Measurements from ENCODE around the gene S1PR5.

The S1PR5 gene

DNA sequence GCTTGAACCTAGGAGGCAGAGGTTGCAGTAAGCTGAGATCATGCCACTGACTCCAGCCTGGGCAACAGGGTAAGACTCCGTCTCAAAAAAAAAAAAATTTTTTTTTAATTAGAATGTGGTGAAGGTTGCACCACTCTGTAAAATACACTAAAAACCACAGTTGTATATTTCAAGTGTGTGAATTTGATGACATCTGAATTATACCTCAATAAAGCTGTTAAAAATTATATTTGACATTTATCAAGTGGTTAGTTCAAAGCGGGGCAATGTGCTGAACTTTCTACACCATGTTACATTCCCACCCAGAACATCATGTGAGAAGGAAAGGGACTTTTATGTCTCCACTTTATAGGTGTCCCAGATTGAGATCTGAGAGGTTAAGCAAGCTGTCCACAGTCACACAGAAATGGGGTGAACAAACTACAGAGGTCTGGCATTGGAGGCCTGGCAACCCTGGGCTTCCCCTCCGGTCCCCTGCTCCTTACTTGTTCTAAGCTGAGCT lies 5.9 kb upstream of the S1PR5 start:
- DNase-seq: no peak
- 94% methylated on average over 1 of the region's 3 CpGs for WGBS

GRCh38 chr19:10521461-10522171 lies 4.4 kb upstream of the S1PR5 start:
- peaks cover 24 to 39% of the 10 kb centered on the region in 2 experiments for H3K27me3 ChIP-seq (ENCODE audit: control insufficient read depth in 1 of 2, insufficient read depth in 1 of 2, low read length in 2 of 2)
- no peaks in the 10 kb centered on the region for H3K79me1 ChIP-seq (replicated peaks; ENCODE audit: low read length, poor library complexity, severe bottlenecking)
- H2BK12ac ChIP-seq (ENCODE audit: low read length in 2 of 2): no peak overlapping the region
- H3K18ac ChIP-seq (ENCODE audit: low read depth in 1 of 2, low read length in 2 of 2): no peak overlapping the region
- H2AFZ ChIP-seq (ENCODE audit: low read depth, low read length): no peak overlapping the region
- no peaks in the 10 kb centered on the region for H3K36me3 ChIP-seq (ENCODE audit: control insufficient read depth in 1 of 2, insufficient read depth in 2 of 2, low read depth in 1 of 2, low read length in 2 of 2)
- DNase-seq: no peak
- H2BK15ac ChIP-seq (ENCODE audit: low read depth, poor library complexity, severe bottlenecking): no peak overlapping the region
- no peaks in the 10 kb centered on the region for H3K9me3 ChIP-seq (ENCODE audit: control insufficient read depth, low read length)
- H3K9ac ChIP-seq (ENCODE audit: low read length): no peak overlapping the region
- H2AK5ac ChIP-seq (ENCODE audit: low read length, severe bottlenecking): no peak overlapping the region
- 82% methylated on average over 13 of the region's 13 CpGs for WGBS
- H2BK120ac ChIP-seq (ENCODE audit: low read depth, low read length): no peak overlapping the region
- no peak overlapping the region for H3K4me2 ChIP-seq (ENCODE audit: low read length, poor library complexity, severe bottlenecking)
- H3K23ac ChIP-seq (ENCODE audit: low read length in 2 of 2): no peak overlapping the region
- no peak overlapping the region for H3K4ac ChIP-seq (ENCODE audit: low read depth in 1 of 2, low read length in 2 of 2)
- no peak overlapping the region for H4K8ac ChIP-seq (ENCODE audit: low read length)
- no peak overlapping the region for H2BK5ac ChIP-seq (ENCODE audit: low read depth, low read length, poor library complexity, severe bottlenecking)
- H3K4me3 ChIP-seq (ENCODE audit: insufficient read depth in 1 of 2, low read depth in 1 of 2, low read length in 2 of 2): no peak overlapping the region
- no peak overlapping the region for H3K14ac ChIP-seq (ENCODE audit: low read length in 2 of 2)
- H4K91ac ChIP-seq (ENCODE audit: low read length): no peak overlapping the region
- peaks cover 19% of the 10 kb centered on the region for H3K4me1 ChIP-seq (ENCODE audit: control insufficient read depth, insufficient read depth, low read depth, low read length)
- H3K27ac ChIP-seq (ENCODE audit: low read length, poor library complexity, severe bottlenecking): no peak overlapping the region

More for the DNA sequence above, 5.9 kb upstream of the S1PR5 start:
- no peak overlapping the region for H3K23ac ChIP-seq (ENCODE audit: low read length in 2 of 2)
- no peak overlapping the region for H3K4me3 ChIP-seq (ENCODE audit: insufficient read depth in 1 of 2, low read depth in 1 of 2, low read length in 2 of 2)
- H2BK15ac ChIP-seq (ENCODE audit: low read depth, poor library complexity, severe bottlenecking): no peak overlapping the region
- peaks cover 23 to 33% of the 10 kb centered on the region in 2 experiments for H3K27me3 ChIP-seq (ENCODE audit: control insufficient read depth in 1 of 2, insufficient read depth in 1 of 2, low read length in 2 of 2)
- no peak overlapping the region for H3K9ac ChIP-seq (ENCODE audit: low read length)
- H2AK5ac ChIP-seq (ENCODE audit: low read length, severe bottlenecking): no peak overlapping the region
- H3K27ac ChIP-seq (ENCODE audit: low read length, poor library complexity, severe bottlenecking): no peak overlapping the region
- no peak overlapping the region for H4K91ac ChIP-seq (ENCODE audit: low read length)
- no peak overlapping the region for H3K4me2 ChIP-seq (ENCODE audit: low read length, poor library complexity, severe bottlenecking)
- no peak overlapping the region for H3K18ac ChIP-seq (ENCODE audit: low read depth in 1 of 2, low read length in 2 of 2)
- no peaks in the 10 kb centered on the region for H3K79me1 ChIP-seq (replicated peaks; ENCODE audit: low read length, poor library complexity, severe bottlenecking)
- H2BK12ac ChIP-seq (ENCODE audit: low read length in 2 of 2): no peak overlapping the region
- no peak overlapping the region for H2AFZ ChIP-seq (ENCODE audit: low read depth, low read length)
- H3K14ac ChIP-seq (ENCODE audit: low read length in 2 of 2): no peak overlapping the region
- H3K9me3 ChIP-seq (ENCODE audit: control insufficient read depth, low read length): no peaks in the 10 kb centered on the region
- no peaks in the 10 kb centered on the region for H3K36me3 ChIP-seq (ENCODE audit: control insufficient read depth in 1 of 2, insufficient read depth in 2 of 2, low read depth in 1 of 2, low read length in 2 of 2)
- no peak overlapping the region for H4K8ac ChIP-seq (ENCODE audit: low read length)
- H3K4me1 ChIP-seq (ENCODE audit: control insufficient read depth, insufficient read depth, low read depth, low read length): peaks cover 6% of the 10 kb centered on the region
- no peak overlapping the region for H3K4ac ChIP-seq (ENCODE audit: low read depth in 1 of 2, low read length in 2 of 2)
- H2BK120ac ChIP-seq (ENCODE audit: low read depth, low read length): no peak overlapping the region
- no peak overlapping the region for H2BK5ac ChIP-seq (ENCODE audit: low read depth, low read length, poor library complexity, severe bottlenecking)

GRCh38 chr19:10520652-10521318 lies 3.5 kb upstream of the S1PR5 start:
- no peak overlapping the region for H3K9ac ChIP-seq (ENCODE audit: low read length)
- H2AFZ ChIP-seq (ENCODE audit: low read depth, low read length): no peak overlapping the region
- no peak overlapping the region for H3K4ac ChIP-seq (ENCODE audit: low read depth in 1 of 2, low read length in 2 of 2)
- H4K8ac ChIP-seq (ENCODE audit: low read length): no peak overlapping the region
- no peak overlapping the region for H3K27ac ChIP-seq (ENCODE audit: low read length, poor library complexity, severe bottlenecking)
- H2BK15ac ChIP-seq (ENCODE audit: low read depth, poor library complexity, severe bottlenecking): no peak overlapping the region
- peak overlapping the region in 1 of 2 experiments; percentile 26 for H3K14ac ChIP-seq (ENCODE audit: low read length in 2 of 2)
- peaks cover 24 to 45% of the 10 kb centered on the region in 2 experiments for H3K27me3 ChIP-seq (ENCODE audit: control insufficient read depth in 1 of 2, insufficient read depth in 1 of 2, low read length in 2 of 2)
- H3K79me1 ChIP-seq (replicated peaks; ENCODE audit: low read length, poor library complexity, severe bottlenecking): no peaks in the 10 kb centered on the region
- no peak overlapping the region for H3K18ac ChIP-seq (ENCODE audit: low read depth in 1 of 2, low read length in 2 of 2)
- no peak overlapping the region for H2AK5ac ChIP-seq (ENCODE audit: low read length, severe bottlenecking)
- H4K91ac ChIP-seq (ENCODE audit: low read length): no peak overlapping the region
- WGBS: 94% methylated on average over 13 of the region's 15 CpGs
- DNase-seq: no peak
- no peaks in the 10 kb centered on the region for H3K36me3 ChIP-seq (ENCODE audit: control insufficient read depth in 1 of 2, insufficient read depth in 2 of 2, low read depth in 1 of 2, low read length in 2 of 2)
- H2BK12ac ChIP-seq (ENCODE audit: low read length in 2 of 2): peak overlapping the region in 1 of 2 experiments; percentile 21
- H2BK120ac ChIP-seq (ENCODE audit: low read depth, low read length): no peak overlapping the region
- H3K4me3 ChIP-seq (ENCODE audit: insufficient read depth in 1 of 2, low read depth in 1 of 2, low read length in 2 of 2): no peak overlapping the region
- peaks cover 19% of the 10 kb centered on the region for H3K4me1 ChIP-seq (ENCODE audit: control insufficient read depth, insufficient read depth, low read depth, low read length)
- no peaks in the 10 kb centered on the region for H3K9me3 ChIP-seq (ENCODE audit: control insufficient read depth, low read length)
- H3K4me2 ChIP-seq (ENCODE audit: low read length, poor library complexity, severe bottlenecking): no peak overlapping the region
- H2BK5ac ChIP-seq (ENCODE audit: low read depth, low read length, poor library complexity, severe bottlenecking): no peak overlapping the region
- H3K23ac ChIP-seq (ENCODE audit: low read length in 2 of 2): no peak overlapping the region

DNA sequence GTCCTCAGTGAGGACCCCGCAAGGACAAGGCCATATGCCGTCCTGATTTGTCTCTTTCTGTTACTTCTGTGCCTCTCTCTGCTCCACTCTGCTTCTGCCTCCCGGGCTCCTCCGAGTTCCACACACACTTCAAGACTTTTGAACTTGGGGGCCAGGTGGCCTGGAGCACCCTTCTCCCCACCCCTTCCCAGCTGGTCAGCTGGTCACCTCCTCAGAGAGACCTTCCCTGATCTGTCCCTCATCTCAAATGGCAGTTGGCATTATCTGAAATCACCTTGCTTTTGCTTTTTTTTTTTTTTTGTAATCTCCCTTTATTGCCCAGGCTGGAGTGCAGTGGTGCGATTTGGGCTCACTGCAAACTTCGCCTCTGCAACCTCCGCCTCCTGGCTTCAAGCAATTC lies 2.2 kb upstream of the S1PR5 start:
- H2BK5ac ChIP-seq (ENCODE audit: low read depth, low read length, poor library complexity, severe bottlenecking): no peak overlapping the region
- no peak overlapping the region for H3K14ac ChIP-seq (ENCODE audit: low read length in 2 of 2)
- no peaks in the 10 kb centered on the region for H3K79me1 ChIP-seq (replicated peaks; ENCODE audit: low read length, poor library complexity, severe bottlenecking)
- peaks cover 19% of the 10 kb centered on the region for H3K4me1 ChIP-seq (ENCODE audit: control insufficient read depth, insufficient read depth, low read depth, low read length)
- no peak overlapping the region for H3K4me2 ChIP-seq (ENCODE audit: low read length, poor library complexity, severe bottlenecking)
- no peak overlapping the region for H3K18ac ChIP-seq (ENCODE audit: low read depth in 1 of 2, low read length in 2 of 2)
- peaks cover 24 to 57% of the 10 kb centered on the region in 2 experiments for H3K27me3 ChIP-seq (ENCODE audit: control insufficient read depth in 1 of 2, insufficient read depth in 1 of 2, low read length in 2 of 2)
- H3K4me3 ChIP-seq (ENCODE audit: insufficient read depth in 1 of 2, low read depth in 1 of 2, low read length in 2 of 2): no peak overlapping the region
- H3K36me3 ChIP-seq (ENCODE audit: control insufficient read depth in 1 of 2, insufficient read depth in 2 of 2, low read depth in 1 of 2, low read length in 2 of 2): peaks cover 0 to 5% of the 10 kb centered on the region in 2 experiments
- no peak overlapping the region for H3K23ac ChIP-seq (ENCODE audit: low read length in 2 of 2)
- 81% methylated on average over 7 of the region's 7 CpGs for WGBS
- H2AFZ ChIP-seq (ENCODE audit: low read depth, low read length): no peak overlapping the region
- H3K4ac ChIP-seq (ENCODE audit: low read depth in 1 of 2, low read length in 2 of 2): no peak overlapping the region
- no peak overlapping the region for H3K27ac ChIP-seq (ENCODE audit: low read length, poor library complexity, severe bottlenecking)
- H2BK15ac ChIP-seq (ENCODE audit: low read depth, poor library complexity, severe bottlenecking): no peak overlapping the region
- no peak overlapping the region for H2BK12ac ChIP-seq (ENCODE audit: low read length in 2 of 2)
- no peaks in the 10 kb centered on the region for H3K9me3 ChIP-seq (ENCODE audit: control insufficient read depth, low read length)
- no peak overlapping the region for H2BK120ac ChIP-seq (ENCODE audit: low read depth, low read length)
- H3K9ac ChIP-seq (ENCODE audit: low read length): no peak overlapping the region
- DNase-seq: no peak
- H2AK5ac ChIP-seq (ENCODE audit: low read length, severe bottlenecking): no peak overlapping the region
- no peak overlapping the region for H4K8ac ChIP-seq (ENCODE audit: low read length)
- H4K91ac ChIP-seq (ENCODE audit: low read length): no peak overlapping the region
